ENCODE data around the gene AP5S1. TPM values are rescaled to one million over a fixed set of nuclear protein-coding genes. Genes with fewer than 3 reads are reported as not detected.

The AP5S1 gene
- polyA plus RNA-seq, 4 donors, result 8.5 to 14.7 (median 12.0) TPM

- H3K4me3 ChIP-seq (ENCODE audit: low read depth in 1 of 3, low read length in 3 of 3), result no peak overlapping the region
- DNase-seq (no peak), FAIRE-seq (no peak)
- H3K4me1 ChIP-seq (ENCODE audit: control insufficient read depth in 3 of 3, insufficient read depth in 2 of 3, low read depth in 1 of 3, low read length in 2 of 3), result peaks cover 6 to 57% (median 23%) of the 10 kb centered on the region in 3 donors
- WGBS, 3 donors, result 58 to 77% (median 69%) methylated on average over 3 of the region's 3 CpGs
- no peaks in the 10 kb centered on the region for H3K27me3 ChIP-seq (ENCODE audit: control insufficient read depth in 3 of 3, insufficient read depth in 3 of 3, low read length in 3 of 3)
- H3K36me3 ChIP-seq (ENCODE audit: control insufficient read depth in 3 of 3, insufficient read depth in 2 of 3, low read depth in 1 of 3, low read length in 3 of 3), result peaks cover 0 to 29% (median 6%) of the 10 kb centered on the region in 3 donors
- H3K27ac ChIP-seq (ENCODE audit: low read depth in 1 of 3, low read length in 2 of 3), result peak overlapping the region; percentile 83 to 95 (median 84)
- no peaks in the 10 kb centered on the region for H3K9me3 ChIP-seq (ENCODE audit: control insufficient read depth in 2 of 2, insufficient read depth in 1 of 2, low read depth in 1 of 2, low read length in 1 of 2)
These were observed 11.8 kb upstream of the AP5S1 start for GRCh38 chr20:3808544-3808943.

GRCh38 chr20:3811467-3812258, 8.7 kb upstream of the AP5S1 start:
- DNase-seq, result peak; percentile 98 to 99
- Histone ChIP-seq H3K36me3 (ENCODE audit: control insufficient read depth in 3 of 3, insufficient read depth in 2 of 3, low read depth in 1 of 3, low read length in 3 of 3) (no peaks in the 10 kb centered on the region), H3K27ac (ENCODE audit: low read depth in 1 of 3, low read length in 2 of 3) (peak overlapping the region; percentile 82 to 100 (median 94)), H3K27me3 (ENCODE audit: control insufficient read depth in 3 of 3, insufficient read depth in 3 of 3, low read length in 3 of 3) (no peaks in the 10 kb centered on the region), H3K9me3 (ENCODE audit: control insufficient read depth in 2 of 2, insufficient read depth in 1 of 2, low read depth in 1 of 2, low read length in 1 of 2) (no peaks in the 10 kb centered on the region), H3K4me1 (ENCODE audit: control insufficient read depth in 3 of 3, insufficient read depth in 2 of 3, low read depth in 1 of 3, low read length in 2 of 3) (peaks cover 6 to 50% (median 17%) of the 10 kb centered on the region in 3 donors), H3K4me3 (ENCODE audit: low read depth in 1 of 3, low read length in 3 of 3) (peak overlapping the region; percentile 3 to 46 (median 36))
- FAIRE-seq, result no peak
- 7 to 13% (median 7%) methylated on average over 19 to 20 of the region's 20 CpGs for WGBS, 3 donors

GRCh38 chr20:3812259-3812681, 8.1 kb upstream of the AP5S1 start:
- peaks cover 6 to 44% (median 11%) of the 10 kb centered on the region in 3 donors for H3K4me1 ChIP-seq (ENCODE audit: control insufficient read depth in 3 of 3, insufficient read depth in 2 of 3, low read depth in 1 of 3, low read length in 2 of 3)
- no peaks in the 10 kb centered on the region for H3K9me3 ChIP-seq (ENCODE audit: control insufficient read depth in 2 of 2, insufficient read depth in 1 of 2, low read depth in 1 of 2, low read length in 1 of 2)
- DNase-seq (no peak), FAIRE-seq (no peak)
- 87 to 94% (median 90%) methylated on average over 7 to 9 of the region's 9 CpGs for WGBS, 3 donors
- no peak overlapping the region for H3K4me3 ChIP-seq (ENCODE audit: low read depth in 1 of 3, low read length in 3 of 3)
- peak overlapping the region; percentile 74 to 100 (median 82) for H3K27ac ChIP-seq (ENCODE audit: low read depth in 1 of 3, low read length in 2 of 3)
- H3K27me3 ChIP-seq (ENCODE audit: control insufficient read depth in 3 of 3, insufficient read depth in 3 of 3, low read length in 3 of 3), result no peaks in the 10 kb centered on the region
- no peaks in the 10 kb centered on the region for H3K36me3 ChIP-seq (ENCODE audit: control insufficient read depth in 3 of 3, insufficient read depth in 2 of 3, low read depth in 1 of 3, low read length in 3 of 3)

GRCh38 chr20:3812975-3813847, 7.1 kb upstream of the AP5S1 start:
- Histone ChIP-seq H3K36me3 (ENCODE audit: control insufficient read depth in 3 of 3, insufficient read depth in 2 of 3, low read depth in 1 of 3, low read length in 3 of 3) (no peaks in the 10 kb centered on the region), H3K9me3 (ENCODE audit: control insufficient read depth in 2 of 2, insufficient read depth in 1 of 2, low read depth in 1 of 2, low read length in 1 of 2) (no peaks in the 10 kb centered on the region), H3K4me1 (ENCODE audit: control insufficient read depth in 3 of 3, insufficient read depth in 2 of 3, low read depth in 1 of 3, low read length in 2 of 3) (peaks cover 3 to 37% (median 11%) of the 10 kb centered on the region in 3 donors), H3K4me3 (ENCODE audit: low read depth in 1 of 3, low read length in 3 of 3) (no peak overlapping the region), H3K27me3 (ENCODE audit: control insufficient read depth in 3 of 3, insufficient read depth in 3 of 3, low read length in 3 of 3) (no peaks in the 10 kb centered on the region), H3K27ac (ENCODE audit: low read depth in 1 of 3, low read length in 2 of 3) (peak overlapping the region; percentile 17 to 61 (median 30))
- FAIRE-seq (no peak), DNase-seq (peak; percentile 28 to 61)
- 32 to 67% (median 53%) methylated on average over 8 of the region's 8 CpGs for WGBS, 3 donors

GRCh38 chr20:3813848-3814581, 6.3 kb upstream of the AP5S1 start:
- WGBS, 3 donors, result 46 to 67% (median 54%) methylated on average over 12 of the region's 12 CpGs
- no peak overlapping the region for H3K4me3 ChIP-seq (ENCODE audit: low read depth in 1 of 3, low read length in 3 of 3)
- no peaks in the 10 kb centered on the region for H3K9me3 ChIP-seq (ENCODE audit: control insufficient read depth in 2 of 2, insufficient read depth in 1 of 2, low read depth in 1 of 2, low read length in 1 of 2)
- peak overlapping the region; percentile 17 to 61 (median 30) for H3K27ac ChIP-seq (ENCODE audit: low read depth in 1 of 3, low read length in 2 of 3)
- FAIRE-seq (no peak), DNase-seq (no peak)
- no peaks in the 10 kb centered on the region for H3K36me3 ChIP-seq (ENCODE audit: control insufficient read depth in 3 of 3, insufficient read depth in 2 of 3, low read depth in 1 of 3, low read length in 3 of 3)
- H3K27me3 ChIP-seq (ENCODE audit: control insufficient read depth in 3 of 3, insufficient read depth in 3 of 3, low read length in 3 of 3), result no peaks in the 10 kb centered on the region
- peaks cover 3 to 39% (median 11%) of the 10 kb centered on the region in 3 donors for H3K4me1 ChIP-seq (ENCODE audit: control insufficient read depth in 3 of 3, insufficient read depth in 2 of 3, low read depth in 1 of 3, low read length in 2 of 3)

GRCh38 chr20:3814928-3815495, 5.3 kb upstream of the AP5S1 start:
- Histone ChIP-seq H3K4me1 (ENCODE audit: control insufficient read depth in 3 of 3, insufficient read depth in 2 of 3, low read depth in 1 of 3, low read length in 2 of 3) (peaks cover 6 to 48% (median 11%) of the 10 kb centered on the region in 3 donors), H3K36me3 (ENCODE audit: control insufficient read depth in 3 of 3, insufficient read depth in 2 of 3, low read depth in 1 of 3, low read length in 3 of 3) (no peaks in the 10 kb centered on the region), H3K27ac (ENCODE audit: low read depth in 1 of 3, low read length in 2 of 3) (no peak overlapping the region), H3K27me3 (ENCODE audit: control insufficient read depth in 3 of 3, insufficient read depth in 3 of 3, low read length in 3 of 3) (no peaks in the 10 kb centered on the region), H3K9me3 (ENCODE audit: control insufficient read depth in 2 of 2, insufficient read depth in 1 of 2, low read depth in 1 of 2, low read length in 1 of 2) (no peaks in the 10 kb centered on the region), H3K4me3 (ENCODE audit: low read depth in 1 of 3, low read length in 3 of 3) (no peak overlapping the region)
- DNase-seq (no peak), FAIRE-seq (no peak)
- WGBS, 3 donors, result 63 to 74% (median 70%) methylated on average over 7 of the region's 7 CpGs

- 69 to 82% (median 71%) methylated on average over 9 of the region's 9 CpGs for WGBS, 3 donors
- Histone ChIP-seq H3K4me1 (ENCODE audit: control insufficient read depth in 3 of 3, insufficient read depth in 2 of 3, low read depth in 1 of 3, low read length in 2 of 3) (peaks cover 6 to 48% (median 11%) of the 10 kb centered on the region in 3 donors), H3K9me3 (ENCODE audit: control insufficient read depth in 2 of 2, insufficient read depth in 1 of 2, low read depth in 1 of 2, low read length in 1 of 2) (no peaks in the 10 kb centered on the region), H3K27ac (ENCODE audit: low read depth in 1 of 3, low read length in 2 of 3) (peak overlapping the region in 2 of 3 donors; percentile 2 to 3), H3K4me3 (ENCODE audit: low read depth in 1 of 3, low read length in 3 of 3) (no peak overlapping the region), H3K36me3 (ENCODE audit: control insufficient read depth in 3 of 3, insufficient read depth in 2 of 3, low read depth in 1 of 3, low read length in 3 of 3) (no peaks in the 10 kb centered on the region), H3K27me3 (ENCODE audit: control insufficient read depth in 3 of 3, insufficient read depth in 3 of 3, low read length in 3 of 3) (no peaks in the 10 kb centered on the region)
- DNase-seq, result peak in 1 of 2 donors; percentile 38
- no peak for FAIRE-seq
These were observed 4.5 kb upstream of the AP5S1 start for GRCh38 chr20:3815703-3816315.
